HG03432 (cell line): ENCODE results near the gene TOX2.

Experiments
- ATAC-seq: cut with Tn5 transposase; IDR thresholded peaks from one replicate; pipeline ENCODE4 v1.9.1; 2021; ENCODE audit warnings: mild to moderate bottlenecking, moderate library complexity; ENCODE audit not compliant: unreplicated experiment

The TOX2 gene

DNA sequence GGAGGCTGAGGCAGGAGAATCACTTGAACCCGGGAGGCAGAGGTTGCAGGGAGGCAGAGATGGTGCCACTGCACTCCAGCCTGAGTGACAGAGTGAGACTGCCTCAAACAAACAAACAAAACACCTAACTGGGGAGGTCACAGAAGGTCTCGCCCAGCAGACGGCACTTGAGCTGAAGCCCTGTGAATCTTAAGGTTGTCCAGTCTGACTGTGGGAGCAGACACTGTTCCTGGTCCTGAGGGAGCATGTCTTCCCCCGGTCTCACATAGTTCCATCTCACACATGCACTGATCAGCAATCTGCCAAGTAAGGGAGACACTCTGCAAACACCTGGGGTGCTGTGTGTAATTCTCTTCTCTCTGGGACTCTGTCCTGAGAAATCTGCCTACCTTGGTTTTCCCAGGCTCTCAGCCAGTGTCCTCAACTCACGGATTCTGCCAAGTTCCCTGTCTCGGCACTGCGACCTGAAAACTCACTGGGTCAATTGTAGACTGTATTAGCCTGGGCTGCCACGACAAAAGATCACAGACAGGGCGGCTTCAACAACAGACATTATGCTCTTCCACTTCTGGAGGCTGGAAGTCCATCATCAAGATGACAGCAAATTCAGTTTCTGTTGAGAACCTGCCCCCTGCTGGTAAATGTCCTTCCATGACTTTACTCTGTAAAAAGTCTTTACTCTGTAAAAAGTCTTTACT is 178.0 kb downstream of the TOX2 start:
- no peak for ATAC-seq

DNA sequence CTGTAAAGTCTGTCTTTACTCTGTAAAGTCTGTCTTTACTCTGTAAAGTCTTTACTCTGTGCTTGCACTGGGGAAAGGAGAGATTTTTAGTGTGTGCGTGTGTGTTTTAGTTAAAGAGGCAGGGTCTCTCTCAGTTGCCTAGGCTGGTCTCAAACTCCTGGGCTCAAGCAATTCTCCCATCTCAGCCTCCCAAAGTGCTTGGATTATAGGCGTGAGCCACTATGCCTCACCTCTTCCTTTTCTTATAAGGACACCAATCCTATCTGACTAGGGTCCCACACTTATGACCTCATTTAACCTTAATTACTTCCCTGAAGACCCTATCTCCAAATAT is 178.6 kb downstream of the TOX2 start:
- ATAC-seq = no peak

DNA sequence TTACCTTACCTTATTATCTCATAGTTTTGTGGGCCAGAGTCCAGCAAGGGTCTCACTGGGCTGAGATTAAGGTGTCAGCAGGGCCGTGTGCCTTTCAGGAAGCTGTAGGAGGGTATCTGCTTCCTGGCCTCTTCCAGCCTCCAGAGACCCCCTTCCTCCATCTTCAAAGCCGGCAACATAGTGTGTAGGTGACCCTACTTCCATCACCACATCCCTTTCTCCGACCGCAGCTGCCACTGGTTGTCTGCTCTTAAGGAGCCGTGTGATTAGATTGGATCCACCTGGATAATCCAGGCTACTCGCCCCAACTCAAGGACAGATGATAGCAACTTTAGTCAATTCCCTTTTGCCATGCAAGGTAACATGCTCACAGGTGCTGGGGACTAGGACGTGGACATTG is 181.2 kb downstream of the TOX2 start:
- no peak for ATAC-seq

DNA sequence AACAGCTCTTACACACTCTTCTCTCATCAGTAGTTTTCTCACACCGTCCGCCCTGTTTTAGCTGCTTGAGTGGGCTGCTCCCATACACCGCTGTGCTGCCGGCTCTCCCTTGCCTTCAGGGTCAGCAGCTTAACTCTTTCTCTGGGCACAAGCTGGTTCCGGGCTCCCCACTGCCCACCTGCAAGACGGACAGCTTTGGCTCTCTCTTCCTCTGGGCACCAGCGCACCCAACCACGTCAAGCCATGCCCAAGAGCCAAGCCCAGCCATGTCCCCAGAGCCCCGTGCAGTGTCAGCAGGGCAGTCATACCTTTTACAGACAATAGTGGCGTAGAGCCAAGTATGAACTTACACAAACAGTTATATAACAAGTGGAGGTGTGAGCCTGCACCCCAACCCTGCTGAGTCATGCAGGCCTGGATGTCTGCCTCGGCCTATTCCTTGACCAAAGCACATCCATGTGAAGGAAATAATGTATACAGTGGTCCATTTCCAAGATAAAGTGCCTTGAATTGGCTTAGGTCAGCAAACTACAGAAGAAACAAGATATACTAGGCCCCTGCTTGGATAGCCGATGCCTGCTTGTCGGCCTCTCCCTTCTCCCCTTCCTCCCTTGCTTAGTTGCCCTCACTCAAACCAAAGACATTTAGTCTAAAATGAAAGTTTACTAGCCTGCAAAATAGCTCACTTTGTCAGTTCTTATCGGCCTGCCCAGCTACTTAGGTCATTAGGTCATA is 183.0 kb downstream of the TOX2 start:
- no peak for ATAC-seq

DNA sequence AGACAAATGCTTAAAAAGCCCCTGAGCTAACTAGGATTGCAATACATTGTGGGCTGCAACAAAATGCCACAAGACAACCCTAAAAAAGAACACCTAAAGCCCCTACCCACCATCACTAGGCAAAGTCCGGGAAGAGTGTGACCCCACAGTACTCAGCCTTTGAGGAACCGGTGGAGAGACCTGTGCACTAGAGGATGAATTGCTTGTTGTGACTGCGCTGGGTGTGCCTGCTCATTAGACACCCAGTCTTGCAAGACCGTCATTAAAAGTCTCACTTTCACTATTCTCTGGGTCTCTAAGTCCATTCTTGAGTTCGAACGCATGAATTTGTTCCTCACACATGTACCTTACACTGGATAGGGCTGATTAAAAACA is 183.6 kb downstream of the TOX2 start:
- no peak for ATAC-seq

DNA sequence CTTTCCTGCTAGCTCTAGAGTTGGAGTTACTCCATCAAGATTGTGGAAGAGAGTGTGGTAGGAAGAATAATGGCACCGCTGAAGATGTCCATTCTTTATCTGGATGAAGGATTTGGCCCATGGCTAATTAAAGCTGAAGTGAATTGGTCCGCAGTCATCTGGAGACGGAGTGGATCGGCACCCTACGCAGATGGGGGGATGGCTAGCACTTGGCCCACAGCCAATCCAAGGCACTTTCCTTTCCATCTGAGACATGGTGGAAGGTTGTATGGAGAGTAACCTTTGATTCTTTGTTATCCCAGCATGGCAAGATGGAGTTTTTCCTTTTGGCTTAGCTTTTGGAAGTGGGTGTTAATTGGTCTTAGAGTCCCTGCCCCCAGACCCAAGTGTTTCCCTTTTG is 184.0 kb downstream of the TOX2 start:
- no peak for ATAC-seq

DNA sequence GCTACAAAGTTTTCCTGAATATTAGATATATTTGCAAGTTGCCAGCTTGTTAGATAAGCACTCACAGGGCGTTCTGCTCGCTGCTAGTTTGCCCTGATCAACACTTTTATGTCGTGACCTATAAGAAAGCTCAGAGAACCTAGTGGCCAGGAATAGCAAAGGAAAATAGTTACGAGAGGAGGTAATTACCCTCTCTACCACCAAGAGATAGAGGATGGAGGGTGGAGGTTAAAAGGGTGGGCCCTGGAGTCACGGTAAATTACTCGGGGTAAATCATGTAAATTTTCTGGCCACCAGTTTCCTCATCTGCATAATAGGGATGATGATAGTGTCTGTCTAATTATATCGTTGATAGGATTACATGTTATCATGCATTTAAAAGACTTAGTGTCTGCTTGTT is 185.2 kb downstream of the TOX2 start:
- ATAC-seq = no peak

DNA sequence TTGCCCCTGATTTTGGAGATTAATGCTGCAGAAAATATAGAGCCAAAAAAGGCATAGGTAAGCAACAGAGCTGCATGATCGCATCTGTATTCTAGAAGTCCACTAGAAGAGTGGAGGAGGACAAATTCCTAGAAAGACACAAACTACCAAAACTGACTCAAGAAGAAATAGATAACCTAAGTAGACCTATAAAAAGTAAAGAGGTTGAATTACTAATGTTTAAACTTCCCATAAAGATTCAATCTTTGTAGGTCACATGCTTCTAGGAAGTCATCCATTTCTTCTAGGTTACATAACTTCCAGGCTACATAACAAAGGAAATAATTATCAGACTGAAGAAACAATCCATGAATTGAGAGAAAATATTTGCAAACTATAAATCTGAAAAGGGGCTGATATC is 187.9 kb downstream of the TOX2 start:
- no peak for ATAC-seq

DNA sequence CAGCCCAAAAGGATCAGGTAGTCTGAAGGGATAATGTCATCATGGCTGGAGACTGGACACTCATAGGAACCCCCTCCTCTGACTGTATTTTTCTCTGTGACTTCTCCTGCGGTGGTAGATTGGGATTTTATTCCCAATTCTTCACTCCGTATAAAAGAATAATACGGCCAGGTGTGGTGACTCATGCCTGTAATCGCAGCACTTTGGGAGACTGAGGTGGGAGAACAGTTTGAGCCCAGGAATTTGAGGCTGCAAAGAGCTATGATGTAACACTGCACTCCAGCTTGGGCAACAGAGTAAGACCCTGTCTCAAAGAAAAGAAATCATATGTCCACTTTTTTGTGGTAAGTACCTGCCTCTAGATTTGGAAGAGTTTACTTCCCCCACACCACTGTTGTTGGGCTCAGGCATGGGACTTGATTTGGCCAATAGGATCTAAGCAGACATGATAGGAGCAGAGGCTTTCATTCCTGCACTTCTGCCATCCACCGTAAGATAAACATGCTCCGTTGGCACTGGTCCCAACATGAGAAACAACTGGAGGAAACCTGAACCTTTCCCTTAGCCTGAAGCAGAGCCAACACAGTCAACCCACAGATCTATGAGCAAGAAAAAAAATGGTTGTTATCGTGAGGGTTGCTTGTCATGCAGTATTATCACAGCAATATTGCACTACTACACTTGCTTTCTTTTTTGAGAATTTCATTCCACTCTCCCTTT is 190.3 kb downstream of the TOX2 start:
- ATAC-seq = no peak

DNA sequence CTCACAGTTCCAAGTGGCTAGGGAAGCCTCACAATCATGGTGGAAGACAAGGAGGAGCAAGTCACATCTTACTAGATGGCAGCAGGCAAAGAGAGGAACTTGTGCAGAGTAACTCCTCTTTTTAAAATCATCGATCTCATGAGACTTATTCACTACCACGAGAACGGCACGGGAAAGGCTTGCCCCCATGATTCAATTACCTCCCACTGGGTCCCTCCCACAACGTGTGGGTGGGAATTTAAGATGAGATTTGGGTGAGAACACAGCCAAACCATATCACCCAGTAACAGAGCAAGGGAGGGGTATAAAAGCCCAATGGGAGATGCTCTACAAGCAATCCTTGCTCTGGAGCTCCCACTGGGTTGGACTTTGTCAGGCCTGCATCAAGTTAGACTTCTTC is 192.0 kb downstream of the TOX2 start:
- no peak for ATAC-seq

DNA sequence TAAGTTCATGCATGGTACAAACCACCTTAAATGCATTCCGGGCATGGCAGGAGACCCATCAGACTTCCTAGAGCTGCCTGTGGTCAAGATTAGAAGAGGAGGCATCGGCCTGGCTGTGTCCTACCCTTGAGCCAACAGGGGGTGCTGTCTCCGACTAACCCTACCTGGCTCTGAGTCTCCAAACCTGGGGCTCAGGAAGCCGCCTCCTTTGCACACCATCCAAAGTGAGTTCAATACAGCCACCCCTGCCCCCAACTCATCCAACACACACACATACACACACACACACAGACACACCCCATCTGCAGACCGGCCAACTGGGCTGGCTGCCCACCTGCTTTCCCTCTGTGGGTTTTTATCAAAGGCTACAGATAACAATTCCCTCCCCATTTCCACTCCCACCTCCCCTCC is 195.3 kb downstream of the TOX2 start:
- ATAC-seq = no peak

DNA sequence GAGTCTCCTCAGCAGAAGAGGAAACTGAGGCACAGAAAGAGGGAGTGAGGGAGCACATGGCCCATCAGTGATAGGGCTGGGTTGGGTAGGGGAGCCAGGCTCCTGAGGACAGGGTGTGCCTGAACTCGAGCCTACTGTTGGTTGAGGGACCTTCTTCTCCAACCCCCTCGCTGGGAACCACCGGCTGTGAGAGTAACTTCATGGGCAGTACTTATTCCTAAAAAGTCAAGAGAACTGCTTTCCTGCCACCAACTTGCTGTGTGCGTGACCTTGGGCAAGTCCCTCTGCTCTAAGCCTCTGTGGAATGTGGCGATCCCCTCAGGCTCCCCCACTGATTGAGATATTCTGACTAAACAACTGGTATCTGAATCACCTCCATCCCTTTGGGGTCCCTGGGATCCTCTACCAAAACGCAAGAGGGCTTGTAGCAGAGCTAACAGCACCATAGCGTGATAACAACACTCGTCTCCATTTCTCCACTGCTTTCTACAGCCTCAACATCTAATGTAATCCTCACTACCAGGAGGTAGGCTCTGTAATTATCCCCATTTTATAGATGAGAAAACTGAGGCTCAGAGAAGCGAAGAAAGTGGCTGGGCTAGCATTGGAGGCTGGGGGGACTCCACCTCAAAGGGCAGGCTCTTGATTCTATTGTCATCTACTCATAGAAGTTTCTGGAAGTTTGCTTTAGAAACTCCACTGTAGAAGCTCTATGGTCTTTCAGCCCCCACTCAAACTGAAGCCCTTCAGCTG is 196.3 kb downstream of the TOX2 start:
- no peak for ATAC-seq

DNA sequence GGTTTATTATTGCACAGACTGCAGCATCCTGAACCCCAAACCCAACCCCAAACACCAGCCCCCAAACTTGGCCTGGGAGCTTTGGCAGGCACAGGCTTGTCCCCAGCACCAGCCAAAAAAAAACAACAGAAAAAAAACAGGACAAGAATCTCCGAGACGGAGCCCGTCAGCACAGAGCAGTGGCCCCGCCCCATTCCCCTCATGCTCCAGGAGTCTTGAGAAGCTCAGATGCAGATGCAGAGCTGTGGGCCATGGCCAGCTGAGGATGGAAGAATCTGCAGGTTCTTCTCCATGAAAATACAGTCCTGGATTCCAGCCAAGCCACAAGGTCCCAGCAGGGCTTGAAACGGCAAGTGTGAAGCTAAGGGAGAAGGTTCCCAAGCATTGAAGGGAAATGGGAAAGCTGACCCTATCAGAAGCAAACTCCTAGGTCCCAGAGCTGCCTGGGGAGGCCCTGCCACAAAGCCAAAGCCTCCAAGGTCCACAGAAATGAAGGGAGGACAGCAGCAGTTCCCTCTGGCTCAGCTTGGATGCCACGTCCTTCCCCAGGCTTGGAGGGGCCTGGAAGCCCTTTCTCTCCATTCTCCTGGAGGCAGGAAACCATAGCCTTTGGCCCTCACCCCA is 197.2 kb downstream of the TOX2 start:
- no peak for ATAC-seq

DNA sequence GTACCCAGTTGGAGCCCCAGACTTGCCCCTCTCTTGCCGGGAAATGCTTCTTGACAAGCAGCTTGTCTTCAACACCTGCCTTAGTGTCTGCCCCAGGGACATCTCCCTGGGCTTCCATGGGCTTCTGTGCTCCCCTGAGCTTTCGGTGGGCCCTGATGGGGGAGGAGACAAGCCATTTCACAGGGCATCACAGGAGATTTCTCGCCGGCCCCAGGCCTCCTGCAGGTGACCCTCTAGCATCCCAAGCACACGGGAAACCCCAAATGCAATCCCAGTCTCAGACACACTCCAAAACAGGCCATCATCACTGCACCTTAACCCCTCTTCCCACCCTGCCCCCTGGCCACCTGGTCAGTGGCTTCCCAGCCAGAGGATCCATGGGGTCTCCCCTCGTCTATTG is 197.8 kb downstream of the TOX2 start:
- ATAC-seq = no peak

DNA sequence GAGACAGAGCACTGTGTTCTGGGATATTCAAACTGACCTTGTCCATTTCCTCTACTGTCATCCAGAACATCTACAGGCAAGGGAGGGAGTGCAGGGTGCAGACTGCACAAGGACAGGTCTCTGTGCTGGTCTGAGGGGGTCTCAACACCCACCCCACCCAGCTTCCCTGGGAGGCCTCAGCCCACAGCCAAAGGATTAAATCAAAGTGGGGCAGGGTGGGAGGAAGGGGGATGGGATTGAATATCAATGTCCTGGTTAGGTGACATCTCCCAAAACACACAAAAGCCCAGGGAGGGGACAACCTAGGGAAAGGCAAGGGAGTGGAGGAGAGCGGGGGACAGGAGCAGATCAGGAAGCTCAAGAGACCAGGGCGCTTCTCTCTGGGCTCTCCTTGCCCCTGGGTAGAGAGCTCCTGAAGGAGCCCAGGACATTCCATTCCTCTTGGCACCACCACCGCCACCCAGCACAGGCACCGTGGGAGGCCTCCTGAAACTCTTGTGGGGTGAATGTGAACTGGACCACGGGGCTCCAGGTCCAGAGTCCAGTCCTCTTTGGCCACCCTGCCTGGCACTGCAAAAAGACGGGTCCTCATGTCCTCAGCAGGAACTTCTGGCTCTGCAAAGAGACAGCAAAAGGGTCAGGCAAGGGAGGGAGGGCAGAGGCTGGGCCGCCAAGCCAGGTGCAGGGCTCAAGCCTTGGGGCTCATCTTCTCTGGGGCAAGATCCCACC is 198.4 kb downstream of the TOX2 start:
- ATAC-seq = no peak

DNA sequence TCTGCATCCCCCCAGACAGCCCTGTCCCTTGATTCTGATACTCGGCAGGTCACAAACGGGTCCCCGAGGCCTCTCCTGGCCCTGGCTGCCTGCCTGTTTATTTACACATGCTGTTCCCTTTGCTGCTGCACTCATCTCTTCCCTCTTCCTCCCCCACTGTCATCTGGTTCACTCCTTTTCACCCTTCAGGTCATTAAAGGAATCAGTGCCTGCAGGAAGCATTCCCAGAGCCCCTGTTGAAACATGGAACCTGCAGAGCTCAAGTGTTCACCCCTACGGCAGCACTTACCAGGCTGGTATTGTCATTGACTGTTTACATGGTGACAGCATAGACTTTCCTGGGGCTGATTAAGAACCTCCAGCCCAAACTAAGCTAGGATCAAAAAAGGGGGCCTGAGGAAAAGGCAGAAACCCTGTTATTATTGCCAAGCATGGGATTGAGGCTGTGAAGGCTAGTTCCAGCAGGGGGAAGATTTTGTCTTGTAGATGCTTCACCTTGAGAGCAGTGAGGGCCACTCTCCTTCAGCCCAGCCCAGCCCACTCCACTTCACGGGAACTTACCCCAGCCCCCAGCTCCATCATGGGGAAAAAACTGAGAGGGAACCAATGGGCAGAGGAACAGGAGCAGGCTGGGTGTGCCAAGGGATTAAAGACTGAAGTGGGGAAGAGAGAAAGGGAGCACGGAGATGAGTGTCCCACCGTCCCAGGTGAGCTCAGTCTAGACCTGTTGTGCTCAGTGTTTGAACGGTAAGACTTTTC is 199.1 kb downstream of the TOX2 start:
- no peak for ATAC-seq

DNA sequence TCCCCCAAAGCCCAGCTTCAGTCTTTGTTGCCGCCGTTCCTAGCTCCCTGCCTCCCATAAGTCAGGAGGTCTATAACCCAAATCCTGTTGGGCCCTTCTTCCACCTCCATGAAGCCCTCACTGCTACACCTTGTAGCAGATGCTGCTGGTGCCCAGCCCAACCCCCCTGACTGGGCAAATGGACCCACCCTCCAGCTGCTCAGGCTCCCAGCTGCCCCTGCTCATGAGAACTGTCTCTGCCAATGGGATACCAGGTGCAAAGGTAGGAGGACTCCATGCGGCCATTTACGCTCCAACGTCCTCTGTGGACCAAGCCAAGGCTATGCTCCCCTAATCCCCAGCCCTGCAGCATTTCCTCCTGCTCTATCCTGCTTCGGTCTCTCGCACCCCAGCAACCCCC is 200.5 kb downstream of the TOX2 start:
- no peak for ATAC-seq

DNA sequence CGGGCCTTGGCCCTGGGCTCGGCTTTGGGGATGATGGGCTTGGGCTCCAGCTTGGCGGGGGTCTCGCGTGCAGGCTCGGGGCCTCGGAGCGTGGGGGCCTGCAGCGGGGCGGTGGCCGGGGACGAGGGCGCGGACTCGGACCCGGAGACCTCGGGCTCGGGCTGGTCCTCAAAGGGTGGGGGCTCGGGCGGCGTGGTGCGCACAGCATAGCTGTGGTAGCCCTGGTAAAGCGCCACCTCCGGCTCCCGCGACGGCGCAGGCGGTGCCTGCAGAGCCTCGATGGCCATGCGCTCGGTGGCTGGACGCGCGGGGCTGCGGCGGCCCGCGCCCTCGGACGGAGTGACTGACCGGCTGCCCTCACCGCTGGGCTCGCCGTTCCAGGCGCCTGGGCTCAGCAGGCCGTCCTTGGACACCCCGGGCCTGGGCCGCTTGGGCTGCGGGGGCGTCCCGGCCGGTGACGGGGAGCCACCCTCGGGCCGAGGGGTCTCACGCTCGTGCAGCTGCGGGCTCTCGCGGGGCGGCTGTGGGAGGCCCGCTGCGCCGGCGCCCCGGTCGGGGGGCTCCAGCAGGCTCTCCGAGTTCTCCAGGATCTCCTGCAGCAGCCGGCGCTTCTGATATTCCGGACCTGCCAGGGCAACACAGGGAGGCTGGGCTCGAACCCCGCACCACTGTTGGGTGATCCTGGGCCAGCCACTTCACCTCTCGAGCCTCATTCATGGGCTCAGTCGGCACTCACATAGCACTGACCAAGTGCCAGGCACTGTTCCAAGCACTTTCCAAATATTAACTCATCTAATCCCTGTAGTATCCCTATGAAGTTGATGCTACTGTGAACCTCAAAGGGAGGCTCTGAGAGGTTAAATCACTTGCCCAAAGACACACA is 201.4 kb downstream of the TOX2 start:
- no peak for ATAC-seq
